H1 (cell line): ENCODE results near the gene NEDD9. TPM values are rescaled to one million over a fixed set of nuclear protein-coding genes. Genes with fewer than 3 reads are reported as not detected.

Experiments
- BRCA1 ChIP-seq: IDR thresholded peaks from 2 replicates; pipeline ENCODE4 v1.6.1; 2012; ENCODE audit warnings: low read depth, low read length, improper control_type of control experiment
- CBX8 ChIP-seq: fragments of 300-800, 300-1000 bp; sonication (generic); IDR thresholded peaks from 2 replicates; pipeline ENCODE4 v1.7.1; 2016; ENCODE audit warnings: low read depth, low read length, borderline replicate concordance
- EZH2 ChIP-seq: fragments of 200-600 bp; sonication (generic); IDR thresholded peaks from 2 replicates; pipeline ENCODE4 v1.7.1; 2012; ENCODE audit warnings: low read depth, mild to moderate bottlenecking, moderate library complexity, low read length, inconsistent platforms; ENCODE audit not compliant: severe bottlenecking
- HDAC2 ChIP-seq, 2 experiments: fragments of 300-600 bp in 1 of 2; sonication (generic) in 1 of 2; IDR thresholded peaks; 2 replicates each; pipeline ENCODE4 v1.6.1; 2011 to 2012; ENCODE audit warnings: low read depth in 2 of 2, low read length in 2 of 2, mild to moderate bottlenecking in 2 of 2, moderate library complexity in 2 of 2, borderline replicate concordance in 1 of 2, inconsistent platforms in 1 of 2
- JUN ChIP-seq: IDR thresholded peaks from 2 replicates; pipeline ENCODE4 v1.6.1; 2011; ENCODE audit warnings: low read depth, mild to moderate bottlenecking, improper control_type of control experiment, low read length
- JUND ChIP-seq: IDR thresholded peaks from 2 replicates; pipeline ENCODE4 v1.6.1; 2011; ENCODE audit warnings: mild to moderate bottlenecking, improper control_type of control experiment, low read length
- KDM1A ChIP-seq: fragments of 200-600, 300-600 bp; sonication (generic); IDR thresholded peaks from 2 replicates; pipeline ENCODE4 v1.7.1; 2016; ENCODE audit warnings: mild to moderate bottlenecking, low read length, borderline replicate concordance
- SIN3A ChIP-seq, 2 experiments: IDR thresholded peaks in 1 of 2; conservative IDR thresholded peaks in 1 of 2; 2 replicates each; pipeline ENCODE4 v1.6.1; 2011 to 2012; ENCODE audit warnings: low read length in 2 of 2, improper control_type of control experiment in 1 of 2, low read depth in 1 of 2, mild to moderate bottlenecking in 1 of 2
- SP4 ChIP-seq: IDR thresholded peaks from 2 replicates; pipeline ENCODE4 v1.6.1; 2012; ENCODE audit warnings: low read length, inconsistent platforms
- YY1 ChIP-seq: IDR thresholded peaks from 2 replicates; pipeline ENCODE4 v1.6.1; 2011; ENCODE audit warnings: low read depth, mild to moderate bottlenecking, low read length
- polyA plus RNA-seq, 7 experiments: library from polyadenylated mRNA; depleted of rRNA in 3 of 7; stranded (reverse) in 5 of 7; unstranded in 2 of 7; fragments of >200 nt in 5 of 7; fragments of 200-250 nt in 2 of 7; gene quantifications; 1 replicate in 5 of 7; 2 replicates in 1 of 7; 4 replicates in 1 of 7; pipeline versions ENCODE4 v1.2.1 to v1.2.3, GENCODE V29; 2011 to 2013; ENCODE audit warnings: missing spikeins in 2 of 7, mixed read lengths in 2 of 7
- total RNA-seq: library from RNA; stranded (reverse); fragmentation: NEBNext Ultra II Directional; extraction: Animal tissue kit (Norgen Biotek cat#: 25700); gene quantifications from 2 replicates; pipeline ENCODE4 v1.2.1, GENCODE V29; 2021

NEDD9 gene
- total and polyA plus RNA-seq, 2 of the 8 experiments (the other 6 are each of a cell fraction or from before 2014, with no cell fraction given): 3.6 to 12.0 TPM

GRCh38 chr6:11204794-11205366 is 27.6 kb downstream of the NEDD9 start (continued):
- TF ChIP-seq JUND: no peak
- no peak for TF ChIP-seq EZH2
- no peak for TF ChIP-seq CBX8
- TF ChIP-seq KDM1A: no peak
- TF ChIP-seq BRCA1: no peak
- no peak for TF ChIP-seq YY1
- no peak for TF ChIP-seq SP4
- no peak for TF ChIP-seq HDAC2 (IDR thresholded peaks at IDR 0.05; ENCODE audit: borderline replicate concordance in 1 of 2, low read depth in 2 of 2, low read length in 2 of 2)
- no peak for TF ChIP-seq JUN
- no peak for TF ChIP-seq SIN3A (conservative IDR thresholded peaks at IDR 0.05 in 1 of 2, IDR thresholded peaks at IDR 0.05 in 1 of 2; ENCODE audit: low read depth in 1 of 2, low read length in 2 of 2)
